ENCODE results near the gene ESR2.
A peak's percentile ranks its signal among the peaks of the same experiment; 100 is the strongest.

DNA sequence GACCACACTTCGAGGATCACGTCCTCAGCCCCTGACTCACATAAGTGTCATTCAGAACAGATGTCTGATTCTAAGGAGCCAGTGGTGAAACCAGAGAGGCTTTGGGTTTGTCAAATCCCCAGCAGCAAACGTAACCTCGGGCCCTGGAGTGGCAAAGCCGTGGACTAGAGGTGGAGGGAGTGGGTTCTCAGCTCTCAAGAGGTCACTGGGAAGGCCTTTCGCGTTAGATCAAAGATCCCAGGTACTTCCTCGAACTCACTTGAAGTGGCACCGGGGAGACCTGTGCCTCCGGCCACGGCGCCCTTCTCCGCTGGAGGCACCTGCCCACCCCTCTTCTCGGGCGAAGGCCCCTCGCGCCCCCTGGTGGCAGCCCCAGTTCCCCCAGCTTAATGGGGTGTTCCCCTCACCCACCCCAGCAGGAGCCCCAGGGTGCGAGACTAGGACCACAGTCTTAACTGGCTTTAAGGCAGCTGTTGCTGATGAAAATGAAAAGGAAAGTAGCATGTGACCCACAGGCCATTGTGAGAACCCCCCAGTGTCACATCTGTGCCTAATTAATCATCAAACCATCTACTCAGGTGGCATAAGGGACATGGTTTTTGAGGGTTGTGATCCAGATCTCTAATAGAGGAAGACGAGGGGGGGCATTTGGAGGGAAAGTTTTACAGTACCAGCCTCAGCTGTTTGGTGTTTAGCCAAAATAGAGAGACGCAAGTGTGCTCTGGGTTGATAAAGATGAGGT, 672 bp upstream of the ESR2 start:
- TF ChIP-seq, protein P1, sequence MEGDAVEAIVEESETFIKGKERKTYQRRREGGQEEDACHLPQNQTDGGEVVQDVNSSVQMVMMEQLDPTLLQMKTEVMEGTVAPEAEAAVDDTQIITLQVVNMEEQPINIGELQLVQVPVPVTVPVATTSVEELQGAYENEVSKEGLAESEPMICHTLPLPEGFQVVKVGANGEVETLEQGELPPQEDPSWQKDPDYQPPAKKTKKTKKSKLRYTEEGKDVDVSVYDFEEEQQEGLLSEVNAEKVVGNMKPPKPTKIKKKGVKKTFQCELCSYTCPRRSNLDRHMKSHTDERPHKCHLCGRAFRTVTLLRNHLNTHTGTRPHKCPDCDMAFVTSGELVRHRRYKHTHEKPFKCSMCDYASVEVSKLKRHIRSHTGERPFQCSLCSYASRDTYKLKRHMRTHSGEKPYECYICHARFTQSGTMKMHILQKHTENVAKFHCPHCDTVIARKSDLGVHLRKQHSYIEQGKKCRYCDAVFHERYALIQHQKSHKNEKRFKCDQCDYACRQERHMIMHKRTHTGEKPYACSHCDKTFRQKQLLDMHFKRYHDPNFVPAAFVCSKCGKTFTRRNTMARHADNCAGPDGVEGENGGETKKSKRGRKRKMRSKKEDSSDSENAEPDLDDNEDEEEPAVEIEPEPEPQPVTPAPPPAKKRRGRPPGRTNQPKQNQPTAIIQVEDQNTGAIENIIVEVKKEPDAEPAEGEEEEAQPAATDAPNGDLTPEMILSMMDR (IDR thresholded peaks at IDR 0.05): peak; percentile 51 to 77 (median 65)
- no peak for TF ChIP-seq POLR2A (IDR thresholded peaks at IDR 0.05)
